GM19240 (cell line): Measurements from ENCODE around the gene AGPAT3.
"Not testable (repeated sequence)": the region's sequence is repeated elsewhere in the genome, so short reads cannot be mapped to it uniquely, and the experiment has no call there.

Experiments
- DNase-seq: peaks from one replicate; pipeline ENCODE4 v3.0.0; 2011; ENCODE audit warnings: low spot score; ENCODE audit not compliant: insufficient read length

Gene AGPAT3

DNA sequence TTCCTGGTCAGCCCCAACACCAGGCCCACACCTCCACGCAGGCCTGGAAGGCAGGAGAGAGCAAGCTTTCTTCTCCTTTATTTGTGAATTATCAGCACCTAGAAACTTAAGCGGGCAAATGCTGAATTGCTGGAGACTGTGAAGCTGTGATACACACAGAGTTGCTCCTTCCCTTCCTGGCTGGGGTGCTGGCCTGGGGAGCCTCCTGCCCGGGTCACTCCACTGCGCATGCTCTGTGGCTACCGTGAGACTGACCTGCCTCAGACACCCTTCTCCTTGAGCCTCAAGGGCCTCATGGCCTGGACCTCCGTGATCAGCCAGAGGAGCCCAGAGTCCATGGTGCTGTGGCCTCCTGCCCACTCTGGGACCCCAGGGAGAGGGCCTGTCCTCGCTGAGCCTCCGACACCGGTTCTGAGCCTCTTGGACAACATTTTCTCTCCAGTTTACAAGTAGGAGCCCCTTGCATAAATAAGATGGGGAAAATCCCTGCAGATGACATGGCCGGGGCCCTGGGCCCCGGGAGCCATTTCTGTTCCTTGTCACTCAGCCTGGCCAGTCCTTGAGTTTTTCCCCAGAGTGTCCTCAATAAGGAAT, 18.0 kb downstream of the AGPAT3 start:
- no peak for DNase-seq

DNA sequence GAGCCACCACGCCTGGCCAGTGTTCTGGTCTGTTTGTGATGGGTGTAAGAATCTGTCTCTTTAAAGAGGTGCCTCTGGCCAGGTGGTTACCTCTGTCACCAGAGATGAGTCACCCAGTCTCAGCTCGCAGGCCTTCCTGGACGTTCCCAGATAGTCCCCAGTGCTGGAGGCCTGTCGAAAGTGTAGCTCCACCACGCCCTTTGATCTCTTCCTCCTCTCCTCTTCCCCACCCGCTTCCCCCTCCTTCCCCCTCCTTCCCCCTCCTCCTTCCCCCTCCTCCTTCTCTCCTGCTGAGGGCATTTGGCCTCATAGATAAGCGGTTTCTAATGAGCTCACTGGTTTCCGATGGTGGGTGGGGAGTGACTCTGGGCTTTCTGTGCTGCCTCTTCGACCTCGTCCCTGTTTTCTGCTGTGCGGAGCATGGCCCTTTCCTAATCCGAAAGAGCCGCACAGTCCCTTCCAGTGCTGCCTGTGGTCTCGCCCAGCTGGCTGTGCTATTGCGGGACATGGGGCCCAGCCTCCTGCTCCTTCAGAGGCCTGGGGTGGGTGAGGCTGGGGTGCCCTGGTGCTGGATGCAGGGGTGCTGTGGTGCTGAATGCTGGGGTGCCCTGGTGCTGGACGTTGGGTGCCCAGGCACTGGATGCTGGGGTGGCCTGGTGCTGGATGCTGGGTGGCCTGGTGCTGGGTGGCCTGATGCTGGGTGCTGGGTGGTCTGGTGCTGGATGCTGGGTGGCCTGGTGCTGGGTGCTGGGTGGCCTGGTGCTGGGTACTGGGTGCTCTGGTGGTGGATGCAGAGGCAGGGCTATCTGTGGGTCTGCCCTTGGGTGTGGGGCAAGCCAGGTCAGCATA, 19.2 kb downstream of the AGPAT3 start:
- DNase-seq = peak; percentile 25

DNA sequence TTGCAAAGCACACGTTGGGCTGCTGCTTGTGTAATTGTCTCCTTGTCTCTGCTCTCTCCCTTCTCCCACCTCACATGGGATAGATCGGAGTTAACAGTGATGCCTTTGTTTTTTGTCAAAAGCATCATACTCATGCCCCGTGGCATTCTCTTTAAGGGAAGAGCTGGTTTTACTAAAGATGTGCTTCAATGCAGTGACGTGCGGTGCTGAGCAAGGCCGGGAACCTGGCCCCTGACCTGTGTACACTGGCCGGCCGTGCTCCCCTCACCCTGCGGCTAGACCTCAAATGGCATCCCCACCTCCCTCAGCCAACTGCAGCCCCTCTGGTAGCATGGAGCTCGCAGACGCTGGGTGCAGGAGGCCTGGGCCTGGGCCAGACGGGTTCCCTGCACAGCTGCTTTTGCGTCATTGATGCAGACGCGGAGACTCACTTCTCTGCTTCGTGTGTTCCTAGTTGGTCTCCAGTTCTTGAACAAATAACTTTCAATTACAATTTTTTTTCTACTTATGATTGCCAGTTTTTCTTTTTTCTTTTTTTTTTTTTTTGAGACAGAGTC, 19.9 kb downstream of the AGPAT3 start:
- DNase-seq = no peak

DNA sequence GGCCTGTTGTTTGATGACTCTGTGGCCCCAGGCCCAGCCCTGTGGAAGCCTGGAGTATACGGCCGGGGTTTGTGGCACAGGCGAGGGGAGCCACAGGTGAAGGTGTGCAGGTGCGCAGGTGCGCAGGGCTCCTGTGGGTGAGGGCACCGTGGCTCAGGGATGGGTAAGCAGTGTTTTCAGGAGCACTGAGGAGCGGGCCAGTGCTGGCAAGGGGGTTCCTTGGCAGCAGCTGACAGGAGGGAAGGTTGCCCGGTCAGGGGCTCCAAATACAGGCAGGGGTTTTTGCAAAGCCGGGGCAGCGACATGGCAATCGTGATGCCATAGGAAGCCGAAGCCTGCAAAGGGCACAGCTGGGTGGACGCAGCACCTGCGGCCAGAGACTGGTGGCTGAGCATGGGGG, 20.7 kb downstream of the AGPAT3 start:
- no peak for DNase-seq

DNA sequence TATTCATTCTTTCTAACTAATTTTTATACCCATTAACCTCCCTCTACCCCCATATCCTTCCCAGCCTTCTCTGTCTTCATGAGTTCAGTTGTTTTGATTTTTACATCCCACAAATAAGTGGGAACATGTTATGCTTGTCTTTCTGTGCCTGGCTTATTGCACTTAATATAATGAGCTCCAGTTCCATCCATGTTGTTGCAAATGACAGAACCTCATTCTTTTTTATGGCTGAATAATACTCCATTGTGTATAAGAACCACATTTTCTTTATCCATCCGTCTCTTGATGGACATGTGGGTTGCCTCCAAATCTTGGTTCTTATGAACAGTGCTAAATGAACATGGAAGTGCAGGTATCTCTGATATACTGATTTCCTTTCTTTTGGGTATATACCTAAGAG, 21.5 kb downstream of the AGPAT3 start:
- DNase-seq = no peak

DNA sequence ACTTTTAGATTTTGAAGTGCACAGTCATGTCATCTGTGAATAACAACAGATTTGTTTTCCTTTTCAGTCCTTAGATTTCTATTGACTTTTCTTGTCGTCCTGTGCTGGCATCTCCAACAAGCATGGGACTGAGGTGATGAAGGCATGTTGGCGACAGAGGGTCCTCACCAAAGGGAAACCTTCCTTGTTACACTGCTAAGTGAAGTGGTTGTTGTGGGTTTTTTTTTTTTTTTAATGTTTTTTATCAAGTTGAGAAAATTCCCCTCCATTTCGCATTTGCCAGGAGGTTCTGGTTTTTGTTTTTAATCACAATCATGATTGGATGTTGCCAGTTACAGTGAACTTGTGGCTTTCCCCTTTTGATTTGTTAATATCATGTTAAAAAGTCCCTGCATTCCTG, 24.0 kb downstream of the AGPAT3 start:
- no peak for DNase-seq

DNA sequence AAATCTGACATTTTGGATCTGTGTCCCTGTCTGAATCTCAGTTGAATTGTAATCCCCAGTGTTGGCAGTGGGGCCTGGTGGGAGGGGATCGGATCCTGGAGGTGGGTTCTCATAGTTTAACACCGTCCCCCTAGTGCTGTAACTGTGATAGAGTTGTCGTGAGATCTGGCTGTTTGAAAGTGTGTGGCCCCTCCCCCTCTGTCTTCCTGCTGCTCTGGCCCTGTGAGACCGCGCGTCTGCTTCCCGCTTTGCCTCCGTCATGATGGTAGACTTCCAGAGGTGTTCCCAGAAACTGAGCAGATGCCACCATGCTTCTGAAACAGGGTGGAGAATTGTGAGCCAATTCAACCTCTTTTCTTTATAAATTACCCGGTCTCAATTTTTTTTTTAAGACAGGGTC, 25.0 kb downstream of the AGPAT3 start:
- no peak for DNase-seq

DNA sequence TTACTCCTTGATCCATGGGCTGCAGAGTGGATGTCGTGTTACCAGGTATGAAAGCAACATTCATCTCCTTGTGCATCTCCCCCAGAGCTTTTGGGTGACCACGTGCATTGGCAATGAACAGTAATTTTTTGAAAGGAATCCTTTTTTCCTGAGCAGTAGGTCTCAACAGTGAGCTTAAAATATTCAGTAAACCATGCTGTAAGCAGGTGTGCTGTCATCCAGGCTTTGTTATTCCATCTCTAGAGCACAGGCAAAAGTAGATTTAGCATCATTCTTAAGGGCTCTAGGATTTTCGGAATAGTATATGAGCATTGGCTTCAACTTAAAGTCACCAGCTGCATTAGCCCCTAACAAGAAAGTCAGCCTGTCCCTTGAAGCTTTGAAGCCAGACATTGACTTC, 27.3 kb downstream of the AGPAT3 start:
- DNase-seq = no peak

DNA sequence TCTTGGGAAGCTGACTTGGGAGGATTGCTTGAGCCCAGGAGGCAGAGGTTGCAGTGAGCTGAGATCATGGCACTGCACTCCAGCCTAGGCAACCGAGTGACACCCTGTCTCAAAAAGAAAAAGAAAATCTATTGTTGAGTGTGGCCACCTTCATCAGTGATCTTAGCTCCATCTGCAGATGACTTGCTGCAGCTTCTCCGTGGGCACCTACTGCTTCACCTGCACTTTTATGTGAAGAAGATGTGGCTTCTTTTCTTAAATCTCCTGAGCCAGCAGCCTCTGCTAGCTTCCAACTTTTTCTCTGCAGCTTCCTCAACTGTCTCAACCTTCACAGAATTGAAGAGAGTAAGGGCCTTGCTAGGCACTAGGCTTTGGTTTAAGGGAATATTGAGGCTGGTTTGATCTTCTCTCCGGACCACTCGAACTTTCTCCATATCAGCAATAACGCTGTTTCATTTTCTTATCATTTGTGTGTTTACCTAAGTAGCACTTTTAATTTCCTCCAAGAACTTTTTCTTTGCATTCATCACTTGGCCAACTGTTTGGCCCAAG, 28.0 kb downstream of the AGPAT3 start:
- DNase-seq = no peak

DNA sequence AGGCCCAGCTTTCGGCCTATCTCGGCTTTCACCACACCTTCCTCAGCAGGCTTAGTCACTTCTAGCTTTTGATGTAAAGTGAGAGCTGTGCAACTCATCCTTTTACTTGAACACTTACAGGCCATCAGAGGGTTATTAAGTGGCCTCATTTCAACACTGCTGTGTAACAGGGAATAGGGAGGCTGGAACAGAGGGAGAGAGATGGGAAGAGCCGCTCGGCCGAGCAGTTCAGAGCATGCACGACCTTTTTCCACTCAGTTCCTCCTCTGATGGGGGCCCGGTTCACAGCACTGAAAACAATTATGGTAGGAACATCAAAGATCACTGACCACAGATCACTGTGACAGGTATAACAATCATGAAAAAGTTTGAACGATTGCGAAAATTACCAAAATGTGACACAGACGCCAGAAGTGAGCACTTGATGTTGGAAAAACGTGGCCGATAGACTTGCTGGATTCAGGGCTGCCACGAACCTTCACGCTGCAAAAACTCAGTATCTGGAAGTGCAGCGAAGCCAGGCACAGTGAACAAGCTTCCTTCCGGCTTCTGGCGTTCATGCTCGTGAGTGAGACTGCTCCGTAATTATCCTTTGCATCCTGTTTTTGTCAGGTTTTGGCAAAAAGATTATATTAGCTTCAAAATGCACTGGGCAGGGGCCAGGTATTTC, 28.6 kb downstream of the AGPAT3 start:
- DNase-seq = peak; percentile 42

DNA sequence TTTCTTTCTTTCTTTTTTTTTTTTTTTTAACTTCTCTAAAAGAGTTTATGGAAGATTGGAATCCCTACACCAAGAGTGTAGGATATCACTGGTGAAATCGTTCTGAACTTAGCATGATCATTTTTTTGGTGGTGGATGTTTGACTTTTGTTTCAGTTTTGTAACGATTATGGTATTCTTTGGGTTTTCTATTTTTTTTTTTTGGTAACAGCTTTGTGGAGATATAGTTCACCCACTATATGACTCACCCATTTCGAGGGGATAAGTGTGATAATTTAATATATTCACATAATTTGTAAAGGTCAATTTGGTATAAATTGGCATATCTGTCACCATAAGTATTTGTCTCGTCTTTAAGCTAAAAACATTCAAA, 29.2 kb downstream of the AGPAT3 start:
- DNase-seq = no peak

DNA sequence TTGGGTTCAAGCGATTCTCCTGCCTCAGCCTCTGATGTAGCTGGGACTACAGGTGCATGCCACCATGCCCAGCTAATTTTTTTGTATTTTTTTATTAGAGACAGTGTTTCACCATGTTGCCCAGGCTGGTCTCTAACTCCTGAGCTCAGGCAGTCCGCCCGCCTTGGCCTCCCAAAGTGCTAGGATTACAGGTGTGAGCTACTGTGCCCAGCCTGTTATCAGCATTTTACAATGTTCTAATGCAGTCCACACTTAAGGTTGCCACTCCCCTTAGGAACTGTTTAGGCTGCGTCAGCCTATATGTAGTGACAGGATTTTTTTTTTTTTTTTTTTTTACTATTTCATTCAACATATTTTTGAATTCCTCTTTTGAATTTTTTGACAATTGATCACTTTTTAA, 30.2 kb downstream of the AGPAT3 start:
- DNase-seq = no peak

DNA sequence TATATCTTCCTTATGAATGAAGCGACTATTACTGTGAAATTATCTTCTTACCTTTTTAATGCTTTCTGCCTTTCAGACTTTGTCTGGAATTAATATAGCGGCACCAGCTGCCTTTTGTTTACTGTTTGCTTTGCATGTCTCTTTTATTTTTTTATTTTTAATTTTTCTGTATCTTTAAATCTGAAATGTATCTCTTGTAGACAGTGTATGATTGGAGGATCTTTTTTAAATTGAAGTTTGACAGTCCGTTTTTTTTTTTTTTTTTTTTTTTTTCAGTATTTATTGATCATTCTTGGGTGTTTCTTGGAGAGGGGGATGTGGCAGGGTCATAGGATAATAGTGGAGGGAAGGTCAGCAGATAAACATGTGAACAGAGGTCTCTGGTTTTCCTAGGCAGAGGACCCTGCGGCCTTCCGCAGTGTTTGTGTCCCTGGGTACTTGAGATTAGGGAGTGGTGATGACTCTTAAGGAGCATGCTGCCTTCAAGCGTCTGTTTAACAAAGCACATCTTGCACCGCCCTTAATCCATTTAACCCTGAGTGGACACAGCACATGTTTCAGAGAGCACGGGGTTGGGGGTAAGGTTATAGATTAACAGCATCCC, 31.8 kb downstream of the AGPAT3 start:
- not testable (repeated sequence) for DNase-seq

DNA sequence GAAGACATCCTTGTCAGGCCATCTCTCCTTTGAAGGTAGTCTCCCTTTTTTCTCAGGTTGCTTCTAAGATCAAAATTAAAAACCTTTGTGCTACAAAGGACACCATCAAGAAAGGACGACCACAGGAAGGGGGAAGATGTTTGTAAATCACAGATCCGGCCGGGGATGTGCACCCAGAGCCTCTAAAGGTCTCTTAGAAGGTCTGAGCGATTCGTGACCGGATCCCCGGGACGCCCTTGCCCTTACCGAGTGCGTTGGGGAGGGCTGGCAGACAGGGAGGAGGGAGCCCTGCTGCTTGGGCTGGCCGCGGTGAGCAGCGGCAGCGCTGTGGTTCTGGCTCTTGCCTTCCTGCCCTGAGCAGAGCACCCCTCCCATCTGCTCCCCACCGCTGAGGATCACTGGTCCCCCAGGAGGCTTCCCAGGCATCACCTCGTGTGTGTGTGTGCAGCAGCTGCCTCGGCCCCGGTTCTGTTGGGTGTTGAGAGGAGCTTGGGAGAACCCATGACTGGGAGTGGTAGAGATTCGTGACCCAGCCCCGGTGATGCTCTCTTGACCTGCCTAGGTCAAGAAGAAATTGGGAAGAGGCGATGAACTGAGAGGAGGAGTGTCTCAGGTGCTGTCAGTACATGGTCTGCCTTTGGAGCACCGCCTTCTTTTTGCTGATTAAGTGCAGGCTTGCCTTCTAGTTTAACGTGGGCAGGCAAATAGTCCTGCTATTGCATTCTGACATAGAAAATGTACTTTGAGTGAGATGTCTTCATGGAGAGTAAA, 34.5 kb downstream of the AGPAT3 start:
- no peak for DNase-seq

DNA sequence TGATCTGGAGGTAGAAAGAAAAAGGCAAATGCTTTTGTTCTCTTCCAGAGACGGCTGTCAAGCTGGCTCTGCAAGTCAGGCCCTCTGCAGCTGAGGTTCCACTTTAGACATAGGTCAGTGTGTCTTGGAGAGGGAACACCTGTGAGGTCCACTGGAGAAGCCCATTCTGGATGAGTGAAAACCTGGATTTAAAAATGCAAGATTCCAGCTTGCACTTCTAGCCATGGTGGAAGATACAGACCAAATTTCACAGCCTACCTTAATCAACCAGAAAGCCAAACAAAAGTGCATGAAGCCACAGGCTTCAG, 35.0 kb downstream of the AGPAT3 start:
- no peak for DNase-seq

DNA sequence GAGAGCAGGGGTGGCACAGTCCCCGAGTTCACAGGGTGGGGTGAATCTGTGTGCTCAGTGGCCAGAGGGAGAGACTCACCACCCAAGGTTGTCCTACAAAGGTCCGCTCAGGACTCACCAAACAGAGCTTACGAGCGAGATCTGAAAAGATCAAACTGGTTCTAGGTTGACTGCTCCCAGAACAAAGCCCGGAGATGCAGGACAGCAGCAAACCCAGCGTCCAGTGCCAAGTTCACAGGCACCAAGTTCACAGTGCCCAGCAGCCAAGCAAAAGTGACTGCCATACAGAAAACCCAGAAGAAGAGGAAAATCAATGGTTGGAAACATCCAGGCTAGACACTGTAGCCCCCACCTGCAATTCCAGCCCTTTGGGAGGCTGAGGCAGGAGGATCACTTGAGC, 35.7 kb downstream of the AGPAT3 start:
- DNase-seq = no peak

DNA sequence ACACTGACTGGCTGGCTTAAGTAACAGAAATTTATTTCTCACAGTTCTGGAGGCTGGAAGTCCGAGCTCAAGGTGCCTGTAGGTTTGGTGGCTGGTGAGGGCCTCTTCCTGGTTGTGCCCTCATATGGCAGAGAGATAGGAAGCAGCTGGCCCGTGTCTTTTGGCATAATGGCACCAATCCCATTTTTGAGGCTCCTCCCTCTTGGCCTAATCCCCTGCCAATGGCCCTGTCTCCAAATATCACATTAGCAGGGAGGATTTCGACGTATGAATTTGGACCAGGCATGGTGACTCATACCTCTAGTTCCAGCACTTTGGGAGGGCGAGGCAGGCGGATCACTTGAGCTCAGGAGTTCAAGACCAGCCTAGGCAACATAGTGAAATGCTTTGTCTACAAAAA, 37.4 kb downstream of the AGPAT3 start:
- no peak for DNase-seq

DNA sequence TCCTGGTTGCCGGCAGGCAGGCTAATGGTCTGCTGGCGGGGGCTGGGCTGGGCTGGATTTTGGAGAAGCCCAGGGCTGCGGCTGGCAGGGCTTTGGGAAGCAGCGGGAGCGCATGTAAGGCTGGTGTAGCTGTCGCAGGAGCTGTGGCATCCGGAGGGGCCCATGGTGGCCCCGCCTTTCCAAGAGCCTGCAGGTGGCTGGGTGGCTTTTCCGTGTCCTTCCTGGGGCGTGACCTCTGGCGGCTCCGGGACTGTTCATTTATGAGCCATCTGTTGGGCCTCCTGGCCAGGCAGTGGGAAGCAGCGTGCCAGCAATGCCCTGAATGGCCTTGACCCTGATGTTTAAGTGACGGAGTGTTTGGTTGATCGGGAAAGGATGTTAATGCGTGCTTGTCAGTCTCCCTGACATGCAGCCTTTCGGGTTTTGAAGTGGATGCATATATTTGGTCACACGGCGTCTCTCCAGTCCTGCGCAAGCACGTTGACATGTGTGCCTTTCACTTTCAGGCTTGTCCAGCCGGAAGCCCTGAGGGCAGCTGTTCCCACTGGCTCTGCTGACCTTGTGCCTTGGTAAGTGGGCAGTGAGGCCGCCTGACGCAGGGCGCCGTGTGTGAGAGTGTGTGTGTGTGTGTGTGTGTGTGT, 38.5 kb downstream of the AGPAT3 start:
- DNase-seq = no peak

DNA sequence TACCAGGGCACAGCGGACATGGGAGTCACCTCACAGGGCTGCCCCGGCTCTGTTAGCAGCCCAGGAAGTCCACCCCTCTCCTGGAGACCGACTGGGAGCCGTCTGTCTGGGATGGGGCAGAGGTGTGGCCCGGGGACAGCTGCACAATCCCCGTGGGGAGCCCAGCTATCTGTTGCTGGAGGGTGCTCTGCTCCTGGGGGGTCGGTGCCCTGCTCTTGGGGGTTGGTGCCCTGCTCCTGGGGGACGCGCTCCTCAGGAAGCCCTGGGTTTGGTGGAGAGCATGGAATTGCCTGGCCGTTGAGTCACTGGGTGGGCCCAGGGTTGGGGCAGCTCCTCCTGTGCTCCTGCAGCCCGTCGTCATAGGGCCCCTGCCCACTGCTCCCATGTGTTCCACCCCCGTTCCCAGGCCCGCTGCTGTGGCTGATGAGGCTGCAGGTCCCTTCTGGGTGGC, 39.3 kb downstream of the AGPAT3 start:
- DNase-seq = no peak

DNA sequence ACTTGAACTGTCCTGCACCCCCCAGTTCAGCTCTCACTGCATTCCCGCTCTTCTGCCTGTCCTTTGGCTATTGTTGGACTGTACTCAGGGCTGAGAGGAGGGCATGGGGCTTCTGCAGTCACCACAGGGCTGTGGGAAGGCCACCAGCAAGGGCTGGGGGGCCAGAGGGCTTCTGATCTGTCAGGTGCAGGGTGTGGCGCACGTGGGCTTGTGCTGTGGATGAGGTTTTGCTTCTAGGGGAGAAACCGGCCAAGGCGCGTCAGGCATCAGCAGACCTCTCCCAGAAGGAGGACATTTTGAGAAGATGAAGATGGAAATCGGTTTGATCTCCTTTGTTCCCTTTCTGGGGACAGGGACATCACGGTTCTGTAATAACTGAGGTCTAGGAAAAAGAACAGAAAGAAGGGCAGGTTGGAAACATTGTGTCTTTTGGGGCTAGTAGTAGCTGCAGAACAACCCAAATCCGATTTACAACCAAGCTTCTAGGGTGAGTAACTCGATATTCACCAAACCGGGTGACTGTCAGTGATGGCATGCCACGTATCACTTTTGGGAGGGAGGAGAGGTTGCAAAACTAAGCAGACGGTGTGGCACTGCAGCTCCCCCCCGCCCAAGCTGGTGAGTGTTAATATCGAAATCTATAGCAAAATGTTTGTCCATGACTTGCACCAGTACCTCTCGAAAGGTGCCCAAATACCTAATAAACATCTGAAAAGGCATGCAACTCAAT, 40.9 kb downstream of the AGPAT3 start:
- DNase-seq = no peak
